Fibroblast of lung (primary cell): ENCODE data around the gene CEMIP.

Experiments used
- CTCF ChIP-seq, 2 donors: IDR thresholded peaks in 1 of 2; conservative IDR thresholded peaks in 1 of 2; 1 replicate in 1 of 2; 2 replicates in 1 of 2; pipeline ENCODE4 v1.5.1; 2011 to 2012; ENCODE audit warnings: low read length in 2 of 2, control low read depth in 1 of 2, inconsistent platforms in 1 of 2, low read depth in 1 of 2, mild to moderate bottlenecking in 1 of 2
- EZH2 ChIP-seq: IDR thresholded peaks from 2 replicates; pipeline ENCODE4 v1.5.1; 2012; ENCODE audit warnings: low read length, control low read depth, mild to moderate bottlenecking; ENCODE audit errors: missing control alignments

- TF ChIP-seq CTCF (conservative IDR thresholded peaks at IDR 0.05 in 1 of 2, IDR thresholded peaks at IDR 0.05 in 1 of 2; ENCODE audit: low read depth in 1 of 2, low read length in 2 of 2): no peak
- TF ChIP-seq EZH2: no peak
These were observed 39.8 kb downstream of the CEMIP start for GRCh38 chr15:80819001-80819400.
